Activated gamma-delta T cell treated with anti-CD3 and anti-CD28 coated beads, Interleukin-2, amount 50 U/mL, for 16 hours (primary cell): ENCODE results near the gene NEURL1.
"Not testable (repeated sequence)": the region's sequence is repeated elsewhere in the genome, so short reads cannot be mapped to it uniquely, and the experiment has no call there.

Source experiments
- DNase-seq: peaks from one replicate; pipeline ENCODE4 v3.0.0-alpha.2; 2020; ENCODE audit warnings: low read depth

NEURL1 gene

GRCh38 chr10:103622935-103623574, 129.6 kb downstream of the NEURL1 start:
- no peak for DNase-seq

GRCh38 chr10:103626178-103626577, 132.7 kb downstream of the NEURL1 start:
- DNase-seq = no peak

GRCh38 chr10:103627111-103627892, 133.8 kb downstream of the NEURL1 start:
- DNase-seq = no peak

- DNase-seq = no peak
Measured at GRCh38 chr10:103627893-103628292, 134.4 kb downstream of the NEURL1 start.

GRCh38 chr10:103629581-103629980, 136.1 kb downstream of the NEURL1 start:
- DNase-seq = no peak

- no peak for DNase-seq
Measured at GRCh38 chr10:103630156-103630555, 136.7 kb downstream of the NEURL1 start.

- DNase-seq = no peak
Measured at GRCh38 chr10:103632247-103632642, 138.7 kb downstream of the NEURL1 start.

GRCh38 chr10:103632871-103633270, 139.4 kb downstream of the NEURL1 start:
- not testable (repeated sequence) for DNase-seq

GRCh38 chr10:103633846-103634245, 140.3 kb downstream of the NEURL1 start:
- DNase-seq = no peak

GRCh38 chr10:103635580-103635979, 142.1 kb downstream of the NEURL1 start:
- no peak for DNase-seq

GRCh38 chr10:103636492-103636891, 143.0 kb downstream of the NEURL1 start:
- DNase-seq = no peak

GRCh38 chr10:103637011-103637410, 143.5 kb downstream of the NEURL1 start:
- DNase-seq = no peak

GRCh38 chr10:103637927-103638557, 144.5 kb downstream of the NEURL1 start:
- DNase-seq = no peak

GRCh38 chr10:103638948-103639347, 145.4 kb downstream of the NEURL1 start:
- DNase-seq = no peak

- no peak for DNase-seq
Measured at GRCh38 chr10:103640436-103641181, 147.1 kb downstream of the NEURL1 start.

- no peak for DNase-seq
Measured at GRCh38 chr10:103641326-103641725, 147.8 kb downstream of the NEURL1 start.
